DOHH2 (cell line): ENCODE results near the gene TAS1R2.

Source experiments
- EZH2phosphoT487 ChIP-seq: fragments of 200-600 bp; sonication (generic); IDR thresholded peaks from 2 replicates; pipeline ENCODE4 v1.6.1; 2017; ENCODE audit warnings: borderline replicate concordance, mild to moderate bottlenecking, antibody characterized with exemption, low read length, moderate library complexity, mixed read lengths
- TF ChIP-seq, protein P1 (sequence below): fragments of 200-600 bp; sonication (generic); IDR thresholded peaks from one replicate; pipeline ENCODE4 v1.5.1; 2014; ENCODE audit warnings: antibody characterized with exemption, mild to moderate bottlenecking, low read depth, low read length; ENCODE audit not compliant: poor library complexity, severe bottlenecking

DNA sequence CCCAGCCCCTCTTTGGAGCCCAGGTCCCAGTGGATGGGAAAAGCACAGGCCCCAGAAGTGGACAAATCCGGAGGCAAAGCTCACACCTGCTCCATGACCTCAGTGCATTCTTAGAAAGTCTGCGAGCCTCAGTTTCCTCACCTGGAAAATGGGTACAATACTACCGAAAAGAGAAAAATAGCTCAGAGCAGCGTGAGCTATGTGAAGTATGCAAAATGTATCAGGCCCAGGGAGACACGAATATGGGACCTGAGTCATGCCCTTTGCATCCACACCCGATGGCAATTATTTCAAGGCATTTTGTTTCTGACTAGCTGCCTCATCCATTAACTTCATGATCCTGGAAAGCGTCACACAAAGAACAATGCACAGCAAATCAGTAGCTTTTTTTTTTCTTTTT lies 33.7 kb upstream of the TAS1R2 start:
- TF ChIP-seq, protein P1, sequence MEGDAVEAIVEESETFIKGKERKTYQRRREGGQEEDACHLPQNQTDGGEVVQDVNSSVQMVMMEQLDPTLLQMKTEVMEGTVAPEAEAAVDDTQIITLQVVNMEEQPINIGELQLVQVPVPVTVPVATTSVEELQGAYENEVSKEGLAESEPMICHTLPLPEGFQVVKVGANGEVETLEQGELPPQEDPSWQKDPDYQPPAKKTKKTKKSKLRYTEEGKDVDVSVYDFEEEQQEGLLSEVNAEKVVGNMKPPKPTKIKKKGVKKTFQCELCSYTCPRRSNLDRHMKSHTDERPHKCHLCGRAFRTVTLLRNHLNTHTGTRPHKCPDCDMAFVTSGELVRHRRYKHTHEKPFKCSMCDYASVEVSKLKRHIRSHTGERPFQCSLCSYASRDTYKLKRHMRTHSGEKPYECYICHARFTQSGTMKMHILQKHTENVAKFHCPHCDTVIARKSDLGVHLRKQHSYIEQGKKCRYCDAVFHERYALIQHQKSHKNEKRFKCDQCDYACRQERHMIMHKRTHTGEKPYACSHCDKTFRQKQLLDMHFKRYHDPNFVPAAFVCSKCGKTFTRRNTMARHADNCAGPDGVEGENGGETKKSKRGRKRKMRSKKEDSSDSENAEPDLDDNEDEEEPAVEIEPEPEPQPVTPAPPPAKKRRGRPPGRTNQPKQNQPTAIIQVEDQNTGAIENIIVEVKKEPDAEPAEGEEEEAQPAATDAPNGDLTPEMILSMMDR = no peak
- no peak for TF ChIP-seq EZH2phosphoT487
